HG02938 (cell line): ENCODE measurements around the gene UBE2M.
"Not testable (repeated sequence)": the region's sequence is repeated elsewhere in the genome, so short reads cannot be mapped to it uniquely, and the experiment has no call there.

Experiments used
- ATAC-seq: cut with Tn5 transposase; IDR thresholded peaks from one replicate; pipeline ENCODE4 v1.9.1; 2021; ENCODE audit warnings: mild to moderate bottlenecking, moderate library complexity; ENCODE audit not compliant: unreplicated experiment

Gene UBE2M

GRCh38 chr19:58513694-58514563, 44.5 kb downstream of the UBE2M start:
- ATAC-seq = peak; percentile 55

GRCh38 chr19:58513213-58513693, 45.2 kb downstream of the UBE2M start:
- no peak for ATAC-seq

GRCh38 chr19:58511353-58512208, 46.8 kb downstream of the UBE2M start, which contains the start of gene SLC27A5:
TSS of gene SLC27A5 (minus strand) at chr19:58511992. CDS start at chr19:58511955, 37 bp downstream.
- no peak for ATAC-seq

- ATAC-seq = no peak
These were observed 48.1 kb downstream of the UBE2M start for GRCh38 chr19:58510084-58510862.

GRCh38 chr19:58509731-58510083, 48.7 kb downstream of the UBE2M start:
- no peak for ATAC-seq

- not testable (repeated sequence) for ATAC-seq
These were observed 50.7 kb downstream of the UBE2M start for GRCh38 chr19:58507602-58508223.
